ENCODE data around the gene BAG3.
A peak's percentile ranks its signal among the peaks of the same experiment; 100 is the strongest.

Gene BAG3

DNA sequence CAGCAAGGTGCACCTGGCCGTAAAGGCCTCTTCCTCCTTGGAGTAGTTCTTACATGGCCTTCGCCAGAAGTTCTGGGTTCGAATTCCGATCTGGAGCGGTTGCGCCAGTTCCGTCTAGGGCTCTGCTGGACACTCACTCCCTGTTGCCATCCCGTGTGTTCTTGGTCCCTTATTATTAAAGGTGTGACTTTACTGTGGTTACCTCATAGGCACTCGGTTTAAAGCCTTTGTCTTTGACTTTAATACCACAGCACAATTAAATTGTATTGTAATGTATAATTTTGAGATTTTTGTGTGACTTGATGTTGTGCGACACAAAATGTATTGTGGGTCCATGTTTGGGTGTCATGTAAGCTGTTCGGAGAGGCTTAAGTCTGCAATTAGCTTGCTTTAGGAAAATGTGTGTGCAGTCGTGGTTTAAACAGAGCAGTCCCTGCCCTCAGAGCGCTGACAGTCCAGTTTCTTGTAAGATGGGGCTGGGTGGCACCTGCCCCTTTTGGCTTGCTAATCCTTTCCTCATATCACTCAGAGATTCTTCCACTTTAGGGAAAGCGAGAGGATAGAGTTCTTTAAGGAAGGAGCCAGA, 75.6 kb downstream of the BAG3 start:
- Histone ChIP-seq H3K4me3 (ENCODE audit: low read depth, low read length) (peak overlapping the region; percentile 67), H3K4me1 (ENCODE audit: control insufficient read depth, insufficient read depth, low read length) (peaks cover 16% of the 10 kb centered on the region), H3K27ac (ENCODE audit: extremely low read depth, low read depth, low read length) (peak overlapping the region; percentile 80; the same call in 1 of the 2 replicates), H3K36me3 (ENCODE audit: control insufficient read depth in 2 of 2, insufficient read depth in 1 of 2, low read length in 2 of 2) (no peaks in the 10 kb centered on the region; a peak in 1 of 3 replicates), H3K9me3 (ENCODE audit: control insufficient read depth, insufficient read depth, low read depth, low read length) (no peaks in the 10 kb centered on the region)
- TF ChIP-seq ZNF2 (tag by site-specific recombination; IDR thresholded peaks at IDR 0.05), result 0 out of 2 replicates have a peak, but pooled peaks have one; percentile 26
- TF ChIP-seq, protein P1, sequence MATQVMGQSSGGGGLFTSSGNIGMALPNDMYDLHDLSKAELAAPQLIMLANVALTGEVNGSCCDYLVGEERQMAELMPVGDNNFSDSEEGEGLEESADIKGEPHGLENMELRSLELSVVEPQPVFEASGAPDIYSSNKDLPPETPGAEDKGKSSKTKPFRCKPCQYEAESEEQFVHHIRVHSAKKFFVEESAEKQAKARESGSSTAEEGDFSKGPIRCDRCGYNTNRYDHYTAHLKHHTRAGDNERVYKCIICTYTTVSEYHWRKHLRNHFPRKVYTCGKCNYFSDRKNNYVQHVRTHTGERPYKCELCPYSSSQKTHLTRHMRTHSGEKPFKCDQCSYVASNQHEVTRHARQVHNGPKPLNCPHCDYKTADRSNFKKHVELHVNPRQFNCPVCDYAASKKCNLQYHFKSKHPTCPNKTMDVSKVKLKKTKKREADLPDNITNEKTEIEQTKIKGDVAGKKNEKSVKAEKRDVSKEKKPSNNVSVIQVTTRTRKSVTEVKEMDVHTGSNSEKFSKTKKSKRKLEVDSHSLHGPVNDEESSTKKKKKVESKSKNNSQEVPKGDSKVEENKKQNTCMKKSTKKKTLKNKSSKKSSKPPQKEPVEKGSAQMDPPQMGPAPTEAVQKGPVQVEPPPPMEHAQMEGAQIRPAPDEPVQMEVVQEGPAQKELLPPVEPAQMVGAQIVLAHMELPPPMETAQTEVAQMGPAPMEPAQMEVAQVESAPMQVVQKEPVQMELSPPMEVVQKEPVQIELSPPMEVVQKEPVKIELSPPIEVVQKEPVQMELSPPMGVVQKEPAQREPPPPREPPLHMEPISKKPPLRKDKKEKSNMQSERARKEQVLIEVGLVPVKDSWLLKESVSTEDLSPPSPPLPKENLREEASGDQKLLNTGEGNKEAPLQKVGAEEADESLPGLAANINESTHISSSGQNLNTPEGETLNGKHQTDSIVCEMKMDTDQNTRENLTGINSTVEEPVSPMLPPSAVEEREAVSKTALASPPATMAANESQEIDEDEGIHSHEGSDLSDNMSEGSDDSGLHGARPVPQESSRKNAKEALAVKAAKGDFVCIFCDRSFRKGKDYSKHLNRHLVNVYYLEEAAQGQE (tag by site-specific recombination; IDR thresholded peaks at IDR 0.05), result no peak
- TF ChIP-seq ZBTB48 (tag by site-specific recombination; IDR thresholded peaks at IDR 0.05), result 0 out of 2 replicates have a peak, but pooled peaks have one; percentile 22
- POLR2A ChIA-PET, result interaction anchor here (1.1 to 2.0 kb wide), 6 partner anchors 10 to 166 kb away, joined by 3 to 14 read pairs (median 6); partner anchors contain the start of genes MCMBP and SEC23IP
- CTCF ChIA-PET, result interaction anchor here (0.9 to 2.7 kb wide), 5 partner anchors 24 to 118 kb away, joined by 3 to 10 read pairs (median 4); no protein-coding TSS in a partner anchor

Data from HEK293 (cell line).